SK-N-SH treated with all-trans-retinoic acid at 6 μM for 48 hours (cell line): ENCODE data around the gene CHDH.

Experiments
- ATAC-seq: fragments of 200-7000 bp; cut with Tn5 transposase; 3 replicates; pipeline ENCODE4 v1.9.1; 2020; ENCODE audit warnings: mild to moderate bottlenecking, moderate library complexity
- ARNTL ChIP-seq: fragments of 450-650 bp; formaldehyde crosslinking; IDR thresholded peaks from 2 replicates; pipeline ENCODE4 v1.5.0; 2020; ENCODE audit warnings: low read depth, mild to moderate bottlenecking, moderate library complexity, borderline replicate concordance
- BACH2 ChIP-seq: fragments of 250-450 bp; sonication (Bioruptor Pico); IDR thresholded peaks from 2 replicates; pipeline ENCODE4 v1.9.0; 2021; ENCODE audit warnings: mild to moderate bottlenecking, borderline replicate concordance
- CSDC2 ChIP-seq: fragments of 250-450 bp; sonication (Bioruptor Pico); IDR thresholded peaks from 2 replicates; pipeline ENCODE4 v1.5.0; 2020; ENCODE audit warnings: mild to moderate bottlenecking, moderate library complexity
- ESRRG ChIP-seq: fragments of 250-450 bp; sonication (Bioruptor Pico); IDR thresholded peaks from 2 replicates; pipeline ENCODE4 v1.6.1; 2021; ENCODE audit warnings: mild to moderate bottlenecking
- GLIS3 ChIP-seq: fragments of 250-450 bp; sonication (Bioruptor Pico); IDR thresholded peaks from 2 replicates; pipeline ENCODE4 v1.5.0; 2020; ENCODE audit warnings: mild to moderate bottlenecking, moderate library complexity
- ISL1 ChIP-seq: fragments of 250-450 bp; sonication (Bioruptor Pico); IDR thresholded peaks from 2 replicates; pipeline ENCODE4 v2.1.2; 2022; ENCODE audit warnings: mild to moderate bottlenecking, moderate library complexity
- OSR1 ChIP-seq: fragments of 250-450 bp; sonication (Bioruptor Pico); IDR thresholded peaks from 2 replicates; pipeline ENCODE4 v1.8.0; 2022; ENCODE audit warnings: moderate library complexity, mild to moderate bottlenecking, inconsistent platforms
- PPARA ChIP-seq: fragments of 250-450 bp; sonication (Bioruptor Pico); IDR thresholded peaks from 2 replicates; pipeline ENCODE4 v1.5.0; 2020; ENCODE audit warnings: mild to moderate bottlenecking, borderline replicate concordance
- RARB ChIP-seq: fragments of 250-450 bp; sonication (Bioruptor Pico); IDR thresholded peaks from 2 replicates; pipeline ENCODE4 v1.8.0; 2021; ENCODE audit warnings: mild to moderate bottlenecking, moderate library complexity
- TOX ChIP-seq: fragments of 250-450 bp; sonication (Bioruptor Pico); IDR thresholded peaks from 2 replicates; pipeline ENCODE4 v1.8.0; 2021; ENCODE audit warnings: mild to moderate bottlenecking, moderate library complexity, borderline replicate concordance
- ZC3H10 ChIP-seq: fragments of 250-450 bp; sonication (Bioruptor Pico); IDR thresholded peaks from 2 replicates; pipeline ENCODE4 v1.5.1; 2021; ENCODE audit warnings: mild to moderate bottlenecking, moderate library complexity
- ZFP30 ChIP-seq: fragments of 450-650 bp; formaldehyde crosslinking; IDR thresholded peaks from 2 replicates; pipeline ENCODE4 v1.5.0; 2022; ENCODE audit warnings: mild to moderate bottlenecking, moderate library complexity
- ZNF565 ChIP-seq: fragments of 450-650 bp; formaldehyde crosslinking; conservative IDR thresholded peaks from 2 replicates; pipeline ENCODE4 v1.5.0; 2020; ENCODE audit warnings: low read depth, mild to moderate bottlenecking, moderate library complexity
- ZNF70 ChIP-seq: fragments of 450-650 bp; formaldehyde crosslinking; IDR thresholded peaks from 2 replicates; pipeline ENCODE4 v1.5.0; 2020; ENCODE audit warnings: mild to moderate bottlenecking, moderate library complexity
- ZNF8 ChIP-seq: fragments of 450-650 bp; formaldehyde crosslinking; IDR thresholded peaks from 2 replicates; pipeline ENCODE4 v1.5.0; 2020; ENCODE audit warnings: mild to moderate bottlenecking, moderate library complexity
- TF ChIP-seq, protein P1 (sequence below): fragments of 250-450 bp; sonication (Bioruptor Pico); IDR thresholded peaks from 2 replicates; pipeline ENCODE4 v1.5.0; 2020; ENCODE audit warnings: mild to moderate bottlenecking, moderate library complexity
- TF ChIP-seq, protein P2 (sequence below): fragments of 250-450 bp; sonication (Bioruptor Pico); IDR thresholded peaks from 2 replicates; pipeline ENCODE4 v1.8.0; 2021; ENCODE audit warnings: low read depth, mild to moderate bottlenecking, moderate library complexity, borderline replicate concordance
- TF ChIP-seq, protein P3 (sequence below): fragments of 250-450 bp; sonication (Bioruptor Pico); IDR thresholded peaks from 2 replicates; pipeline ENCODE4 v1.8.0; 2020; ENCODE audit warnings: mild to moderate bottlenecking, moderate library complexity, borderline replicate concordance
- TF ChIP-seq, protein P4 (sequence below): fragments of 250-450 bp; sonication (Bioruptor Pico); IDR thresholded peaks from 2 replicates; pipeline ENCODE4 v1.5.1; 2021; ENCODE audit warnings: mild to moderate bottlenecking, moderate library complexity
- TF ChIP-seq, protein P5 (sequence below): fragments of 250-450 bp; sonication (Bioruptor Pico); IDR thresholded peaks from 2 replicates; pipeline ENCODE4 v1.5.1; 2020; ENCODE audit warnings: low read depth, mild to moderate bottlenecking, moderate library complexity

CHDH gene

DNA sequence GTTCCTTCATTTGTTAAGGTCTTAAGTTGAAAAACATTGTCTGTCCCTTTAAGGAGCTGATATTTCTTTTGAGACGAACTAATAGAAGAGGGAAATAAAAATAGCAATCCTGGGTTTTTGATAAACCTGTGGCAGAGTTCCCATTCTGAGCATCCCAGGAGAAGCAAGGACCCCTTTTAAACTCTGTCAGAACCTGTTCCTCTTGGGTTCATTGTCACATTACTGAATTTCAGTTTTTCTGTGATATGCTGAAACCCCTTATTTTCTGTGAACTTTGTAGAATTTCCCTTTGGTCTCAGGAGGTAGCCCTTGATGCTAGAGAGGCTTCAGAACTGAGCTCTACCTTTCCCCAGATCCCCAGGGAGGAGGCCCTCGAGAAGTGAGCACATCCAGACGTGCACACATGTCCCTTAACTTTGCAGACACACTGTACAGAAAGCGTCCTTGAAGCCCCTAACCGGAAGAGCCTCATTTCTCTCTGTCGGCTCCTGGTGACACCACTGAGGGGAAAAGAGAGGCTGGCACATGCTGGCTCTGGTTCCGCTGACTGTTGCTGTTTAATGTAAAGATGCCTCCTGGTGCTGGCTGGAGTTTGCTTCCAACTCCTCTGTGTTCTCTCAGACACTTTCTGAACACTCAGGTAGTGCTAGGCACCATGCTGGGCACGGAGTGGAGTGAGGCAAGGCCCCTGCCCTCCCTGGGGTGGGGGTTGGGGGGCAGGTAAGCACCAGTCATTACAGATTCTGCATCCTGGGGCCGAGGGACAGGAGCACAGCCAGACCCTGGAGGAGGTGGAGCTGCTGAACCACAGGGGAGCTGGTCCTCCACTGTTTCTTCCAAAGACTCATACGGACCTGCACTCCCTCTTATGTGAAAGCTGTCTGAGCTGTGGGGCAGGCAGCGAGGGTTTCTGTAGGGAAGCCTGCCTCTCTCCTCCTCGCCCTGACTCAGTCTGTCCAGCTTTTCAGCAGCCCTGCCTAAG is 77.5 kb downstream of the CHDH start (continued):
- TF ChIP-seq GLIS3 (CRISPR knock-in tag), result no peak

DNA sequence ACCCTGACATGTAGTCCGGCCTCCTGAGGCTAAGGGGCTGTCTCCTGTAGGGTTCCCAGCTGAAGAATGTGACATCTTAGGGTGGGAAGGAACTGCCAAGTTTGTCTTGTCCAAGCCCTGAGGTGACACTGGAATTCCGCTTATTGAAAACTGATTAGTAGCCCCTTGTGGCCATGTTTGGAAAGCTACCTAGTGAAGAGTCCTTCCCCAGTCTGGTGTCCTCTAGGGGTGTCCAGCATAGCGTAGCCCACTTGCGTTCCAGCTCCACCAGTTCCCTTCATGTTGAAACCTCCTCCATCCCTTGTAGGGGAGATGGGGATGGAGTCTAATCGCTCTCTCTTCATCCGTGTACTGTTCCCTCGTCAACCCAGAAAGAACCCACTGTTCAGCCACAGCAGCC is 79.5 kb downstream of the CHDH start:
- no peak for ATAC-seq
- TF ChIP-seq, protein P1, sequence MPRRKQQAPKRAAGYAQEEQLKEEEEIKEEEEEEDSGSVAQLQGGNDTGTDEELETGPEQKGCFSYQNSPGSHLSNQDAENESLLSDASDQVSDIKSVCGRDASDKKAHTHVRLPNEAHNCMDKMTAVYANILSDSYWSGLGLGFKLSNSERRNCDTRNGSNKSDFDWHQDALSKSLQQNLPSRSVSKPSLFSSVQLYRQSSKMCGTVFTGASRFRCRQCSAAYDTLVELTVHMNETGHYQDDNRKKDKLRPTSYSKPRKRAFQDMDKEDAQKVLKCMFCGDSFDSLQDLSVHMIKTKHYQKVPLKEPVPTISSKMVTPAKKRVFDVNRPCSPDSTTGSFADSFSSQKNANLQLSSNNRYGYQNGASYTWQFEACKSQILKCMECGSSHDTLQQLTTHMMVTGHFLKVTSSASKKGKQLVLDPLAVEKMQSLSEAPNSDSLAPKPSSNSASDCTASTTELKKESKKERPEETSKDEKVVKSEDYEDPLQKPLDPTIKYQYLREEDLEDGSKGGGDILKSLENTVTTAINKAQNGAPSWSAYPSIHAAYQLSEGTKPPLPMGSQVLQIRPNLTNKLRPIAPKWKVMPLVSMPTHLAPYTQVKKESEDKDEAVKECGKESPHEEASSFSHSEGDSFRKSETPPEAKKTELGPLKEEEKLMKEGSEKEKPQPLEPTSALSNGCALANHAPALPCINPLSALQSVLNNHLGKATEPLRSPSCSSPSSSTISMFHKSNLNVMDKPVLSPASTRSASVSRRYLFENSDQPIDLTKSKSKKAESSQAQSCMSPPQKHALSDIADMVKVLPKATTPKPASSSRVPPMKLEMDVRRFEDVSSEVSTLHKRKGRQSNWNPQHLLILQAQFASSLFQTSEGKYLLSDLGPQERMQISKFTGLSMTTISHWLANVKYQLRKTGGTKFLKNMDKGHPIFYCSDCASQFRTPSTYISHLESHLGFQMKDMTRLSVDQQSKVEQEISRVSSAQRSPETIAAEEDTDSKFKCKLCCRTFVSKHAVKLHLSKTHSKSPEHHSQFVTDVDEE, result no peak
- no peak for TF ChIP-seq ZNF565 (CRISPR knock-in tag)
- TF ChIP-seq GLIS3 (CRISPR knock-in tag), result no peak
- no peak for TF ChIP-seq PPARA (CRISPR knock-in tag)
- TF ChIP-seq ZFP30 (CRISPR knock-in tag), result no peak
- TF ChIP-seq, protein P2, sequence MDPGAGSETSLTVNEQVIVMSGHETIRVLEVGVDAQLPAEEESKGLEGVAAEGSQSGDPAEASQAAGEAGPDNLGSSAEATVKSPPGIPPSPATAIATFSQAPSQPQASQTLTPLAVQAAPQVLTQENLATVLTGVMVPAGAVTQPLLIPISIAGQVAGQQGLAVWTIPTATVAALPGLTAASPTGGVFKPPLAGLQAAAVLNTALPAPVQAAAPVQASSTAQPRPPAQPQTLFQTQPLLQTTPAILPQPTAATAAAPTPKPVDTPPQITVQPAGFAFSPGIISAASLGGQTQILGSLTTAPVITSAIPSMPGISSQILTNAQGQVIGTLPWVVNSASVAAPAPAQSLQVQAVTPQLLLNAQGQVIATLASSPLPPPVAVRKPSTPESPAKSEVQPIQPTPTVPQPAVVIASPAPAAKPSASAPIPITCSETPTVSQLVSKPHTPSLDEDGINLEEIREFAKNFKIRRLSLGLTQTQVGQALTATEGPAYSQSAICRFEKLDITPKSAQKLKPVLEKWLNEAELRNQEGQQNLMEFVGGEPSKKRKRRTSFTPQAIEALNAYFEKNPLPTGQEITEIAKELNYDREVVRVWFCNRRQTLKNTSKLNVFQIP, result no peak
- no peak for TF ChIP-seq ZNF70 (CRISPR knock-in tag)
- TF ChIP-seq OSR1 (CRISPR knock-in tag), result no peak
- TF ChIP-seq, protein P3, sequence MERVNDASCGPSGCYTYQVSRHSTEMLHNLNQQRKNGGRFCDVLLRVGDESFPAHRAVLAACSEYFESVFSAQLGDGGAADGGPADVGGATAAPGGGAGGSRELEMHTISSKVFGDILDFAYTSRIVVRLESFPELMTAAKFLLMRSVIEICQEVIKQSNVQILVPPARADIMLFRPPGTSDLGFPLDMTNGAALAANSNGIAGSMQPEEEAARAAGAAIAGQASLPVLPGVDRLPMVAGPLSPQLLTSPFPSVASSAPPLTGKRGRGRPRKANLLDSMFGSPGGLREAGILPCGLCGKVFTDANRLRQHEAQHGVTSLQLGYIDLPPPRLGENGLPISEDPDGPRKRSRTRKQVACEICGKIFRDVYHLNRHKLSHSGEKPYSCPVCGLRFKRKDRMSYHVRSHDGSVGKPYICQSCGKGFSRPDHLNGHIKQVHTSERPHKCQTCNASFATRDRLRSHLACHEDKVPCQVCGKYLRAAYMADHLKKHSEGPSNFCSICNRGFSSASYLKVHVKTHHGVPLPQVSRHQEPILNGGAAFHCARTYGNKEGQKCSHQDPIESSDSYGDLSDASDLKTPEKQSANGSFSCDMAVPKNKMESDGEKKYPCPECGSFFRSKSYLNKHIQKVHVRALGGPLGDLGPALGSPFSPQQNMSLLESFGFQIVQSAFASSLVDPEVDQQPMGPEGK (CRISPR knock-in tag), result no peak
- TF ChIP-seq TOX, result no peak
- TF ChIP-seq, protein P4, sequence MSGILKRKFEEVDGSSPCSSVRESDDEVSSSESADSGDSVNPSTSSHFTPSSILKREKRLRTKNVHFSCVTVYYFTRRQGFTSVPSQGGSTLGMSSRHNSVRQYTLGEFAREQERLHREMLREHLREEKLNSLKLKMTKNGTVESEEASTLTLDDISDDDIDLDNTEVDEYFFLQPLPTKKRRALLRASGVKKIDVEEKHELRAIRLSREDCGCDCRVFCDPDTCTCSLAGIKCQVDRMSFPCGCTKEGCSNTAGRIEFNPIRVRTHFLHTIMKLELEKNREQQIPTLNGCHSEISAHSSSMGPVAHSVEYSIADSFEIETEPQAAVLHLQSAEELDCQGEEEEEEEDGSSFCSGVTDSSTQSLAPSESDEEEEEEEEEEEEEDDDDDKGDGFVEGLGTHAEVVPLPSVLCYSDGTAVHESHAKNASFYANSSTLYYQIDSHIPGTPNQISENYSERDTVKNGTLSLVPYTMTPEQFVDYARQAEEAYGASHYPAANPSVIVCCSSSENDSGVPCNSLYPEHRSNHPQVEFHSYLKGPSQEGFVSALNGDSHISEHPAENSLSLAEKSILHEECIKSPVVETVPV, result no peak
- TF ChIP-seq, protein P5, sequence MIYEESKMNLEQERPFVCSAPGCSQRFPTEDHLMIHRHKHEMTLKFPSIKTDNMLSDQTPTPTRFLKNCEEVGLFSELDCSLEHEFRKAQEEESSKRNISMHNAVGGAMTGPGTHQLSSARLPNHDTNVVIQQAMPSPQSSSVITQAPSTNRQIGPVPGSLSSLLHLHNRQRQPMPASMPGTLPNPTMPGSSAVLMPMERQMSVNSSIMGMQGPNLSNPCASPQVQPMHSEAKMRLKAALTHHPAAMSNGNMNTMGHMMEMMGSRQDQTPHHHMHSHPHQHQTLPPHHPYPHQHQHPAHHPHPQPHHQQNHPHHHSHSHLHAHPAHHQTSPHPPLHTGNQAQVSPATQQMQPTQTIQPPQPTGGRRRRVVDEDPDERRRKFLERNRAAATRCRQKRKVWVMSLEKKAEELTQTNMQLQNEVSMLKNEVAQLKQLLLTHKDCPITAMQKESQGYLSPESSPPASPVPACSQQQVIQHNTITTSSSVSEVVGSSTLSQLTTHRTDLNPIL (CRISPR knock-in tag), result no peak
- TF ChIP-seq ZC3H10 (CRISPR knock-in tag), result no peak
- TF ChIP-seq CSDC2 (CRISPR knock-in tag), result no peak
- no peak for TF ChIP-seq ARNTL
- TF ChIP-seq ESRRG (CRISPR knock-in tag), result no peak
- TF ChIP-seq BACH2, result no peak
- TF ChIP-seq RARB (CRISPR knock-in tag), result no peak

DNA sequence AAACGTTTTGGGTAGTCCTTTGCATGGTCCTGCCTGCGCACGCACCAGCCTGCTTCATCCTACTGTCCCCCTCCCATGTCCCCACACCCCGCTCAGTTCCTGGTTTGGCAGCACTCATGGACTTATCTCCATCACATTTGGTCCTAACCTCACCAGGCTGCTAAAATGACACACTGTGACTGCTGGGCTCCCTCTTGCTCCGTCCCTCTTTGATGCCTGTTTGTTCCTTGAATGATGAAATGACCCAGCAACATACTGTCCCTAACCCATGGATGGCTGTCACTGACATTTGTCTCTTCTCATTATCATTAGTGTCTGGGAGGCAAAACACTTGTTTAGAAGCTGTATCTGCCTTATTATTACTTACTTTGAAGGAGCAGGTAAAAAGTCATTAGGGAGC is 80.5 kb downstream of the CHDH start:
- ATAC-seq, result no peak
- TF ChIP-seq, protein P5 (CRISPR knock-in tag), result no peak
- TF ChIP-seq, protein P4, result no peak
- TF ChIP-seq GLIS3 (CRISPR knock-in tag) (no peak), TOX (no peak), OSR1 (CRISPR knock-in tag) (no peak), ISL1 (CRISPR knock-in tag) (no peak), RARB (CRISPR knock-in tag) (no peak), ZNF8 (no peak)
- TF ChIP-seq, protein P1, result no peak
